Osteoblast (primary cell): ENCODE data around the gene FREM1. TPM values are rescaled to one million over a fixed set of nuclear protein-coding genes. Genes with fewer than 3 reads are reported as not detected.

ENCODE experiments used
- DNase-seq: peaks from one replicate; pipeline ENCODE4 v3.0.0; 2011; ENCODE audit warnings: low spot score, mixed read lengths; ENCODE audit not compliant: insufficient read length; ENCODE audit errors: missing footprints
- H2AFZ ChIP-seq: 2 replicates; pipeline ENCODE4 v1.6.0; 2011; ENCODE audit warnings: mild to moderate bottlenecking, low read length
- H3K27ac ChIP-seq: 2 replicates; pipeline ENCODE4 v1.5.1; 2011; ENCODE audit warnings: mild to moderate bottlenecking, low read depth, low read length, moderate library complexity
- H3K27me3 ChIP-seq: 2 replicates; pipeline ENCODE4 v1.6.0; 2012; ENCODE audit warnings: mild to moderate bottlenecking, control low read depth, inconsistent platforms, low read length, moderate library complexity; ENCODE audit not compliant: insufficient read depth
- H3K36me3 ChIP-seq: 2 replicates; pipeline ENCODE4 v1.5.1; 2011; ENCODE audit warnings: mild to moderate bottlenecking, low read length, control low read depth, moderate library complexity; ENCODE audit not compliant: insufficient read depth
- H3K4me1 ChIP-seq: 2 replicates; pipeline ENCODE4 v1.5.1; 2011; ENCODE audit warnings: mild to moderate bottlenecking, low read length, control low read depth, moderate library complexity; ENCODE audit not compliant: insufficient read depth
- H3K4me2 ChIP-seq: 2 replicates; pipeline ENCODE4 v1.6.0; 2011; ENCODE audit warnings: mild to moderate bottlenecking, low read length; ENCODE audit not compliant: insufficient read depth
- H3K4me3 ChIP-seq: fragments of 200-600 bp; sonication (generic); 3 replicates; pipeline ENCODE4 v1.5.1; 2012; ENCODE audit warnings: mild to moderate bottlenecking, low read length, inconsistent platforms; ENCODE audit not compliant: insufficient read depth
- H3K79me2 ChIP-seq: 2 replicates; pipeline ENCODE4 v1.6.0; 2012; ENCODE audit warnings: mild to moderate bottlenecking, low read length, control low read depth, inconsistent platforms; ENCODE audit not compliant: insufficient read depth
- H3K9me3 ChIP-seq: 2 replicates; pipeline ENCODE4 v1.5.1; 2011; ENCODE audit warnings: low read depth, low read length, control low read depth
- H4K20me1 ChIP-seq: 2 replicates; pipeline ENCODE4 v1.6.0; 2012; ENCODE audit warnings: mild to moderate bottlenecking, low read length, control low read depth; ENCODE audit not compliant: insufficient read depth
- total RNA-seq: library from RNA; depleted of rRNA; stranded (reverse); fragments of >200 nt; gene quantifications from 2 replicates; pipeline ENCODE4 v1.2.3, GENCODE V29; 2012
- TF ChIP-seq, protein P1 (sequence below): IDR thresholded peaks from 2 replicates; pipeline ENCODE4 v1.5.1; 2011; ENCODE audit warnings: mild to moderate bottlenecking, low read depth, low read length, moderate library complexity; ENCODE audit errors: extremely low read depth

The FREM1 gene
- total RNA-seq, 1 donor, result 0.72 TPM

DNA sequence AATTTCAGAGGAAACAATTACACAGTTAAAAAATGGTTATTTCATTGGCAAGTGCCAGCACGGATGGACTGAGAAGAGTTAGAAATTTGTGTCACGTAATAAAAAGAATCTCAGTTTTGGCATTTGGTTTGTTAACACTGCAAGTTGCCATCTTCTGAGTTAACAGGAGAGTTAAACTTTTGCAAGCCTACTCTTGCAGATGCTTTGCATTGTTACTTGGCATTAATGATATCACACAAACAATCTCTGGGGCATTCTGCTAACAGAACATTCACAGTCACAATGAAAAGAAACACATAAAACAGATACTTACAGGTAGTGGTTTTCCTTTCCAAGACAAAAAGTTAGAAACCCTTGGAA, 647 bp downstream of the FREM1 start:
- TF ChIP-seq, protein P1, sequence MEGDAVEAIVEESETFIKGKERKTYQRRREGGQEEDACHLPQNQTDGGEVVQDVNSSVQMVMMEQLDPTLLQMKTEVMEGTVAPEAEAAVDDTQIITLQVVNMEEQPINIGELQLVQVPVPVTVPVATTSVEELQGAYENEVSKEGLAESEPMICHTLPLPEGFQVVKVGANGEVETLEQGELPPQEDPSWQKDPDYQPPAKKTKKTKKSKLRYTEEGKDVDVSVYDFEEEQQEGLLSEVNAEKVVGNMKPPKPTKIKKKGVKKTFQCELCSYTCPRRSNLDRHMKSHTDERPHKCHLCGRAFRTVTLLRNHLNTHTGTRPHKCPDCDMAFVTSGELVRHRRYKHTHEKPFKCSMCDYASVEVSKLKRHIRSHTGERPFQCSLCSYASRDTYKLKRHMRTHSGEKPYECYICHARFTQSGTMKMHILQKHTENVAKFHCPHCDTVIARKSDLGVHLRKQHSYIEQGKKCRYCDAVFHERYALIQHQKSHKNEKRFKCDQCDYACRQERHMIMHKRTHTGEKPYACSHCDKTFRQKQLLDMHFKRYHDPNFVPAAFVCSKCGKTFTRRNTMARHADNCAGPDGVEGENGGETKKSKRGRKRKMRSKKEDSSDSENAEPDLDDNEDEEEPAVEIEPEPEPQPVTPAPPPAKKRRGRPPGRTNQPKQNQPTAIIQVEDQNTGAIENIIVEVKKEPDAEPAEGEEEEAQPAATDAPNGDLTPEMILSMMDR, result no peak
- Histone ChIP-seq H3K27me3 (peaks cover 10% of the 10 kb centered on the region), H3K27ac (no peak overlapping the region), H3K4me3 (no peak overlapping the region), H3K9me3 (no peaks in the 10 kb centered on the region), H3K4me1 (no peaks in the 10 kb centered on the region), H3K36me3 (no peaks in the 10 kb centered on the region), H2AFZ (no peak overlapping the region), H3K79me2 (no peaks in the 10 kb centered on the region), H4K20me1 (no peaks in the 10 kb centered on the region), H3K4me2 (no peak overlapping the region)
- DNase-seq, result peak; percentile 8

DNA sequence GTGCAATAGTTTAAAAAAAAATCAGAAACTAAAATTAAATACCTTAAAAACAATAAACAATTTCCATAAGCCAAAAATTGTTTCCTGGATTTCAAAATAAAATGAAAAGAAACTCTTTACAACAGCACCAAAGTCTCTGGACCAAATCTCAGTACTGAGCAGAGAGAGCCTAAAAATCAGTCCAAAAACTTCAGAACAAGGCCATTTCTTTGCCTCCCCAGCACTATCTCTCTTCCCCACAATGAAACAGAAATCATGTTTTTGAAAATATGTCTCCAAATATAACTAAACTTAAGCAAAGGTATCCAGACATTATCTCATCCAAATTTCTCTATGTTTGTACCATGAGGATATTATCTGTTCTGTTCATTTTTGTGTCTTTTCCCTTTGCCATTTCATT, 1.0 kb downstream of the FREM1 start:
- TF ChIP-seq, protein P1, result no peak
- Histone ChIP-seq H4K20me1 (no peaks in the 10 kb centered on the region), H3K4me3 (no peak overlapping the region), H3K4me1 (no peaks in the 10 kb centered on the region), H3K79me2 (no peaks in the 10 kb centered on the region), H3K36me3 (no peaks in the 10 kb centered on the region), H3K27ac (no peak overlapping the region), H2AFZ (no peak overlapping the region), H3K4me2 (no peak overlapping the region), H3K27me3 (peaks cover 10% of the 10 kb centered on the region), H3K9me3 (no peaks in the 10 kb centered on the region)
- no peak for DNase-seq

DNA sequence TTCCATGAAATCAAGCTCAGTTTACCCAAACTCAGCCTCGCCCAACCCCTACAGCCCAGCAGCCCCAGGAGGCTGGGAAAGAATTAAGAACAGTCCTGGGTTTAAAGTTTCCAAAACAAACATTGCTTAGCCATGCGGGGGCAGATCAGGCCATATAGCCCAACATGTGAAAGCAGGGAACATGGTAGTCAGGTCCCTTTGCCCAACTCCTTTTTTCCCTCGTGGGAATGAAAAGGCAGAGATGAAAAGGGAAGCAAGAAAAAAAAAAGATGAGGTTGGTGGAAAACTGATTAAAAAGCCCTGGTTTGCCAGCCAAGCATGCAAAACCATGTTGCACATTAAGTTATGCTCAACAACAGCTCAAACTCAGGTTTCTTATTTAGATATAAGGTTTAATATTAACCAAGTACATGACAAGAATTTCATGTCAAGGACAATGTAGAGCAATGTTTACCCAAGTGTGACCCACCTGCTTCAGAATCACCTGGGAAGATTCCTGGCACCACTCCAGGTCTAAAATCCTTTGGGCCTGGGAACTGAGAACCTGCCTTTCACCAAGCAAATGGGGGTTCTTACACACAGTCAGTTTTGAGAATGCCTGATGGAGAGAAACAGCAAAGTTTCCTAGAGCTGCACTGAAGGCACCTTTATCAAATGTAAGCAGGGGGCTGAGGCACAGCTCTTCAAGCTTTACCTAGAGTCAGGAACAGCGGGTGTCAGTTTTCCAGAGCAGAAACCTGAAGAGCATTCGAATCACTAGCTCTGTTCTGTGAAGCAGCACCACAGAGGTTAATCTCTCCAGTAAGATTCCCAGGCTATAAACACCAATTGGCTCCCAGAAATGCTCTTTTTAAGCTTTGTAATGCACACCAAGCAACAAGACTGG, 1.7 kb downstream of the FREM1 start:
- Histone ChIP-seq H2AFZ (no peak overlapping the region), H3K4me3 (no peak overlapping the region), H3K4me2 (no peak overlapping the region), H3K27ac (no peak overlapping the region), H4K20me1 (no peaks in the 10 kb centered on the region), H3K4me1 (no peaks in the 10 kb centered on the region), H3K27me3 (peaks cover 10% of the 10 kb centered on the region), H3K36me3 (no peaks in the 10 kb centered on the region), H3K9me3 (no peaks in the 10 kb centered on the region), H3K79me2 (no peaks in the 10 kb centered on the region)
- DNase-seq, result no peak
- TF ChIP-seq, protein P1, result no peak

DNA sequence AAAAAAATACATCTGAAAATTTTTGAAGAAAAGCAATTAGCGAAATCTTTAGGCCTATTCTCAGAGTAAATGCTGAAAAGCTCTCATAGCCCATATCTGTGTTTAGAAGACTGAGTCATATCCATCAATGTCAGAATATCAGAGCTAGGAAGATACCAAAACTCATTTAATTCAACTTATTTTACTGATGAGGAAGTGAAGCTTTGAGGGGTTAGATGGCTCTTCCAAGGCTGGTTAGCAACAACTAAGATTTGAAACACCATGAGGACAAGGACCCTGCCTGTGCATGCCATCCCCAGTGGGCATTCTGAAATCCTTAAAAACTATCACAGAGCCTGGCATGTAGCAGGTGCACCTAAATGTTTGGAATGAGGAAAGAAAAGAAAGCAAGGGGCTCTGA, 2.5 kb downstream of the FREM1 start:
- no peak overlapping the region for H2AFZ ChIP-seq
- DNase-seq, result no peak
- TF ChIP-seq, protein P1, result no peak
- no peaks in the 10 kb centered on the region for H4K20me1 ChIP-seq
- peaks cover 10% of the 10 kb centered on the region for H3K27me3 ChIP-seq
- no peak overlapping the region for H3K4me2 ChIP-seq
- no peaks in the 10 kb centered on the region for H3K4me1 ChIP-seq
- H3K9me3 ChIP-seq, result no peaks in the 10 kb centered on the region
- no peak overlapping the region for H3K4me3 ChIP-seq
- H3K27ac ChIP-seq, result no peak overlapping the region
- no peaks in the 10 kb centered on the region for H3K79me2 ChIP-seq
- H3K36me3 ChIP-seq, result no peaks in the 10 kb centered on the region
